ENCODE data around the gene SLC7A10. TPM values are rescaled to one million over a fixed set of nuclear protein-coding genes. Genes with fewer than 3 reads are reported as not detected.
"Not testable (repeated sequence)": the region's sequence is repeated elsewhere in the genome, so short reads cannot be mapped to it uniquely, and the experiment has no call there.

Gene SLC7A10
- total RNA-seq, 1 experiment from 2014 or later: not detected

DNA sequence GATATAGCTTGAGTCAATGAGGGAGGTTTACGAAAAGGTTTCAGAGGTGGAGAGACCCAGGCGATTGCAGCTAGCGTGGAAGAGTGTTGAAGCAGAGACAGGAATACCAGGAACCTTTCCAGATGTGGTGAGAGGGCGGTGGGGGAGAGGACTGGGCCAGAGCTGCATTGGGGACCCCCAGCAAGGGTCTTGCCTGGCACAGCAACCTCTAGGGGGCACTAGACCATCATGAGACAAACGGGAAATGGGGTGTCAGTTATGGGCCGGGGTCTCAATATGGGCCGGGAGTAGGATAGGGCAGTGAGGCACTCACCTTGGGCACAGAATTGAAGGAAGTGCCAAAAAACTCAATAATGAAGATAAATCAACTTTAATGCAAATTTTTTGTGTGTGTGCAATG, 33.6 kb downstream of the SLC7A10 start:
- peaks cover 14% of the 10 kb centered on the region for H3K27me3 Mint-ChIP-seq (ENCODE audit: insufficient read depth, unreplicated experiment)
- CTCF ChIA-PET: interaction anchor here (0.6 to 1.8 kb wide), 3 partner anchors 8 to 1613 kb away, joined by 3 to 7 read pairs (median 4); no protein-coding TSS in a partner anchor
- intact Hi-C loops (cut with micrococcal nuclease): no loop called here
- H3K4me1 Mint-ChIP-seq (ENCODE audit: insufficient read depth, unreplicated experiment): no peaks in the 10 kb centered on the region
- H3K9me3 Mint-ChIP-seq (ENCODE audit: unreplicated experiment): no peaks in the 10 kb centered on the region
- TF ChIP-seq, protein P1, sequence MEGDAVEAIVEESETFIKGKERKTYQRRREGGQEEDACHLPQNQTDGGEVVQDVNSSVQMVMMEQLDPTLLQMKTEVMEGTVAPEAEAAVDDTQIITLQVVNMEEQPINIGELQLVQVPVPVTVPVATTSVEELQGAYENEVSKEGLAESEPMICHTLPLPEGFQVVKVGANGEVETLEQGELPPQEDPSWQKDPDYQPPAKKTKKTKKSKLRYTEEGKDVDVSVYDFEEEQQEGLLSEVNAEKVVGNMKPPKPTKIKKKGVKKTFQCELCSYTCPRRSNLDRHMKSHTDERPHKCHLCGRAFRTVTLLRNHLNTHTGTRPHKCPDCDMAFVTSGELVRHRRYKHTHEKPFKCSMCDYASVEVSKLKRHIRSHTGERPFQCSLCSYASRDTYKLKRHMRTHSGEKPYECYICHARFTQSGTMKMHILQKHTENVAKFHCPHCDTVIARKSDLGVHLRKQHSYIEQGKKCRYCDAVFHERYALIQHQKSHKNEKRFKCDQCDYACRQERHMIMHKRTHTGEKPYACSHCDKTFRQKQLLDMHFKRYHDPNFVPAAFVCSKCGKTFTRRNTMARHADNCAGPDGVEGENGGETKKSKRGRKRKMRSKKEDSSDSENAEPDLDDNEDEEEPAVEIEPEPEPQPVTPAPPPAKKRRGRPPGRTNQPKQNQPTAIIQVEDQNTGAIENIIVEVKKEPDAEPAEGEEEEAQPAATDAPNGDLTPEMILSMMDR (IDR thresholded peaks at IDR 0.05; ENCODE audit: unreplicated experiment): no peak
- POLR2A ChIA-PET: interaction anchor here (4.9 kb wide), 1 partner anchor 15 kb away, joined by 18 read pairs; no protein-coding TSS in a partner anchor
- H3K27ac Mint-ChIP-seq (ENCODE audit: low read depth, unreplicated experiment): no peak overlapping the region
- BruUV-seq (replicated peaks): no TSS peak
- no peaks in the 10 kb centered on the region for H3K36me3 Mint-ChIP-seq (ENCODE audit: insufficient read depth, unreplicated experiment)
- H3K4me3 Mint-ChIP-seq (ENCODE audit: unreplicated experiment): no peak overlapping the region
- DNase-seq (ENCODE audit: unreplicated experiment): no peak

DNA sequence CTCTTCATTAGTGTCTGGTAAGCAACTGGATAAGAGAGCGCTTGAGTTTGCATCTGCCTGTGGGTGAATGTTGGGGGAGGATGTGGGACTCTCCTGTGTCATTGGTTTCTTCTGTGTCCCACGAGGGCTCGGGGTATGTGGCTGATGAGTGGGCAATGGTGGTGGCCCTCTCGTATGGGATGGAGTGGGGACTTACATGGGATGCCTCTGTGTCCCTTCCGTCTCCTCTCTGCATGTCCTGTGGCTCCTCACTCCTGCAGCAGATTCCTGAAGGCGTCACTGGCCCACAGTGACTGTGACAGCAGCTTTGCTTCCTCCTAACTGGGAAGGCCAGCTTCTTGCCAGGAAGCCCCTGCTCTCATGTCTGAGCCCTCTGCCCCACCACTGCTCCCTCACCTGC, 34.1 kb downstream of the SLC7A10 start:
- no peak overlapping the region for H3K27ac Mint-ChIP-seq (ENCODE audit: low read depth, unreplicated experiment)
- CTCF ChIA-PET: interaction anchor here (0.6 to 0.9 kb wide), 2 partner anchors 47 to 1613 kb away, joined by 3 to 4 read pairs; no protein-coding TSS in a partner anchor
- peaks cover 14% of the 10 kb centered on the region for H3K27me3 Mint-ChIP-seq (ENCODE audit: insufficient read depth, unreplicated experiment)

GRCh38 chr19:33191092-33191491, 34.6 kb downstream of the SLC7A10 start:
- DNase-seq (ENCODE audit: unreplicated experiment); H3K36me3 Mint-ChIP-seq (ENCODE audit: insufficient read depth, unreplicated experiment); H3K9me3 Mint-ChIP-seq (ENCODE audit: unreplicated experiment); intact Hi-C loops (cut with micrococcal nuclease); CTCF ChIA-PET; BruUV-seq (replicated peaks); H3K4me3 Mint-ChIP-seq (ENCODE audit: unreplicated experiment); H3K4me1 Mint-ChIP-seq (ENCODE audit: insufficient read depth, unreplicated experiment); H3K27ac Mint-ChIP-seq (ENCODE audit: low read depth, unreplicated experiment): not testable (repeated sequence)
- POLR2A ChIA-PET: interaction anchor here (1.3 kb wide), 1 partner anchor 13 kb away, joined by 4 read pairs; no protein-coding TSS in a partner anchor
- H3K27me3 Mint-ChIP-seq (ENCODE audit: insufficient read depth, unreplicated experiment): peaks cover 14% of the 10 kb centered on the region

More for the DNA sequence above, 34.1 kb downstream of the SLC7A10 start:
- Mint-ChIP-seq H3K36me3 (ENCODE audit: insufficient read depth, unreplicated experiment) (no peaks in the 10 kb centered on the region), H3K4me3 (ENCODE audit: unreplicated experiment) (no peak overlapping the region), H3K9me3 (ENCODE audit: unreplicated experiment) (no peaks in the 10 kb centered on the region), H3K4me1 (ENCODE audit: insufficient read depth, unreplicated experiment) (no peaks in the 10 kb centered on the region)
- no peak for DNase-seq (ENCODE audit: unreplicated experiment)
- TF ChIP-seq, protein P1 (IDR thresholded peaks at IDR 0.05; ENCODE audit: unreplicated experiment): no peak
- no TSS peak for BruUV-seq (replicated peaks)
- POLR2A ChIA-PET: interaction anchor here (1.3 to 4.9 kb wide), 2 partner anchors 13 to 14 kb away, joined by 4 to 18 read pairs; no protein-coding TSS in a partner anchor
- intact Hi-C loops (cut with micrococcal nuclease): no loop called here

DNA sequence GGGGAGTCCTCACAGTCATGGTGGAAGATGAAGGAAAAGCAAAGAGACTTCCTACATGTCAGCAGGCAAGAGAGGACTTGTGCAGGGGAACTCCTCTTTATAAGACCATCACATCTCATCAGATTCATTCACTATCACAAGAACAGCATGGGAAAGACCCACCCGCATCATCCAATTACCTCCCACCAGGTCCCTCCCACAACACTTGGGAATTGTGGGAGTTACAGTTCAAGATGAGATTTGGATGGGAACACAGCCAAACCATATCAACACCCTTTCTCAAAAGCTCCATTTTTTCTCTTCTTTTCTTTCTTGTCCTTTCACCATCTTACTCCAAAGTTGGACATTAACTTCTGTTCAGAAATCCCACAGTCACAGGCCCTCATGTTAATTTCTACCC, 36.2 kb downstream of the SLC7A10 start:
- peaks cover 4% of the 10 kb centered on the region for H3K36me3 Mint-ChIP-seq (ENCODE audit: insufficient read depth, unreplicated experiment)
- H3K4me1 Mint-ChIP-seq (ENCODE audit: insufficient read depth, unreplicated experiment): no peaks in the 10 kb centered on the region
- BruUV-seq (replicated peaks): no TSS peak
- DNase-seq (ENCODE audit: unreplicated experiment): no peak
- peaks cover 14% of the 10 kb centered on the region for H3K27me3 Mint-ChIP-seq (ENCODE audit: insufficient read depth, unreplicated experiment)
- TF ChIP-seq, protein P1 (IDR thresholded peaks at IDR 0.05; ENCODE audit: unreplicated experiment): no peak
- H3K4me3 Mint-ChIP-seq (ENCODE audit: unreplicated experiment): no peak overlapping the region
- H3K27ac Mint-ChIP-seq (ENCODE audit: low read depth, unreplicated experiment): no peak overlapping the region
- no peaks in the 10 kb centered on the region for H3K9me3 Mint-ChIP-seq (ENCODE audit: unreplicated experiment)
- intact Hi-C loops (cut with micrococcal nuclease): no loop called here
- POLR2A ChIA-PET: no interaction called here
- CTCF ChIA-PET: no interaction called here

DNA sequence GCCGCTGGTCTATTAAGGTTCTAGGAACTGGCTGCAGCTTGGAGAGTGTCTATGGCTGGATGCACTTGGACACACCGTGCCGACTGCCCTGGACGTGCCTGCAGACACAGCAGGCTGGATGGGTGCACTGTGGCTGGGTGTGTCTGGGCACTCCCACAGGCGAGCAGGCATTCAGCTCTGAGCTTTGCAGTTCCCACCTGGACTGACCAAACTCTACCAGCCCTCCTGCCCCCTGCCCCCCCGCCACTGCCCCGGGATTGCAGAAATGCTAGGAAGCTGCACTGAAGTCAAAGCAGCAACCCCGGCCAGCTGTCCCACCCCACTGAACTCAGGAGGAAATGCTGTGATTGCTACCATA, 38.5 kb downstream of the SLC7A10 start:
- Mint-ChIP-seq H3K4me1 (ENCODE audit: insufficient read depth, unreplicated experiment) (no peaks in the 10 kb centered on the region), H3K27me3 (ENCODE audit: insufficient read depth, unreplicated experiment) (peaks cover 14% of the 10 kb centered on the region), H3K36me3 (ENCODE audit: insufficient read depth, unreplicated experiment) (peaks cover 4% of the 10 kb centered on the region), H3K27ac (ENCODE audit: low read depth, unreplicated experiment) (no peak overlapping the region), H3K4me3 (ENCODE audit: unreplicated experiment) (no peak overlapping the region), H3K9me3 (ENCODE audit: unreplicated experiment) (no peaks in the 10 kb centered on the region)
- no peak for DNase-seq (ENCODE audit: unreplicated experiment)
- CTCF ChIA-PET: interaction anchor here (2.8 kb wide), 1 partner anchor 43 kb away, joined by 9 read pairs; no protein-coding TSS in a partner anchor
- POLR2A ChIA-PET: no interaction called here
- TF ChIP-seq, protein P1 (IDR thresholded peaks at IDR 0.05; ENCODE audit: unreplicated experiment): no peak
- no TSS peak for BruUV-seq (replicated peaks)
- intact Hi-C loops (cut with micrococcal nuclease): no loop called here
